IMR-90 (cell line): ENCODE data around the gene ARAP2. TPM values are rescaled to one million over a fixed set of nuclear protein-coding genes. Genes with fewer than 3 reads are reported as not detected.

Source experiments
- ATAC-seq: fragments of 200-7000 bp; cut with Tn5 transposase; 2 replicates; pipeline ENCODE4 v1.9.1; 2020; ENCODE audit warnings: low read depth, mild to moderate bottlenecking, moderate library complexity
- BruUV-seq: library from RNA; stranded (reverse); fragments of 400-500 nt; replicated peaks from 2 replicates; lab custom pipeline; 2021; lab: Mats Ljungman, UMichigan
- CTCF ChIA-PET: fragments of 300-600 bp; formaldehyde crosslinking; extraction: SDS; loops from one replicate; lab custom pipeline; 2021; ENCODE audit warnings: antibody characterized with exemption; lab: Yijun Ruan, JAX
- POLR2A ChIA-PET: fragments of 300-600 bp; sonication (Branson Sonifier 250); formaldehyde crosslinking; loops from one replicate; lab custom pipeline; 2022; ENCODE audit warnings: antibody characterized with exemption; ENCODE audit not compliant: unreplicated experiment; lab: Charles Lee
- DNase-seq: peaks from one replicate; pipeline ENCODE4 v3.0.0; 2013
- H2AFZ ChIP-seq: replicated peaks from 2 replicates; pipeline ENCODE3; 2013; ENCODE audit warnings: low read length, mild to moderate bottlenecking; ENCODE audit not compliant: poor library complexity
- H2AK5ac ChIP-seq: 2 replicates; pipeline ENCODE4 v1.6.1; 2013; ENCODE audit warnings: low read depth, low read length, inconsistent platforms
- H2AK9ac ChIP-seq: replicated peaks from 2 replicates; pipeline ENCODE3; 2013; ENCODE audit warnings: mild to moderate bottlenecking, low read depth, low read length, moderate library complexity; ENCODE audit not compliant: poor library complexity
- H2BK120ac ChIP-seq: 2 replicates; pipeline ENCODE4 v1.6.1; 2013; ENCODE audit warnings: low read depth, low read length, inconsistent platforms
- H2BK15ac ChIP-seq: 3 replicates; pipeline ENCODE4 v1.6.1; 2013; ENCODE audit warnings: low read depth, low read length, inconsistent platforms
- H2BK20ac ChIP-seq: 2 replicates; pipeline ENCODE4 v1.6.1; 2013; ENCODE audit warnings: low read depth, mild to moderate bottlenecking, inconsistent platforms, low read length, moderate library complexity
- H2BK5ac ChIP-seq: 2 replicates; pipeline ENCODE4 v1.6.1; 2013; ENCODE audit warnings: mild to moderate bottlenecking, low read depth, low read length, inconsistent platforms; ENCODE audit not compliant: poor library complexity, severe bottlenecking
- H3K14ac ChIP-seq: replicated peaks from 2 replicates; pipeline ENCODE4 v1.6.1; 2013; ENCODE audit warnings: low read depth, low read length, inconsistent platforms
- H3K18ac ChIP-seq: 2 replicates; pipeline ENCODE4 v1.6.1; 2013; ENCODE audit warnings: low read depth, low read length, control low read depth
- H3K23ac ChIP-seq: 2 replicates; pipeline ENCODE4 v1.6.1; 2013; ENCODE audit warnings: low read depth, low read length, inconsistent platforms
- H3K27ac ChIP-seq: 2 replicates; pipeline ENCODE4 v1.5.1; 2013; ENCODE audit warnings: mild to moderate bottlenecking, control low read depth, low read length; ENCODE audit not compliant: insufficient read depth
- H3K27me3 ChIP-seq: 2 replicates; pipeline ENCODE4 v1.6.1; 2013; ENCODE audit warnings: low read length; ENCODE audit not compliant: control insufficient read depth, insufficient read depth
- H3K36me3 ChIP-seq: 2 replicates; pipeline ENCODE4 v1.6.1; 2013; ENCODE audit warnings: low read length, mixed read lengths; ENCODE audit not compliant: control insufficient read depth, insufficient read depth
- H3K4ac ChIP-seq: 2 replicates; pipeline ENCODE4 v1.6.1; 2013; ENCODE audit warnings: low read depth, low read length, inconsistent platforms
- H3K4me1 ChIP-seq: 2 replicates; pipeline ENCODE4 v1.6.1; 2013; ENCODE audit warnings: low read length, mixed read lengths; ENCODE audit not compliant: control insufficient read depth, insufficient read depth
- H3K4me2 ChIP-seq: 2 replicates; pipeline ENCODE4 v1.6.1; 2013; ENCODE audit warnings: low read depth, mild to moderate bottlenecking, control low read depth, low read length, moderate library complexity
- H3K4me3 ChIP-seq: 2 replicates; pipeline ENCODE4 v1.5.1; 2013; ENCODE audit warnings: low read depth, mild to moderate bottlenecking, control low read depth, low read length, moderate library complexity; ENCODE audit not compliant: insufficient read depth
- H3K56ac ChIP-seq: 2 replicates; pipeline ENCODE4 v1.6.1; 2013; ENCODE audit warnings: low read length, inconsistent platforms; ENCODE audit not compliant: insufficient read depth; ENCODE audit errors: extremely low read depth
- H3K79me1 ChIP-seq, 2 experiments: 2 replicates each; pipeline ENCODE4 v1.6.1; 2013; ENCODE audit warnings: low read length in 2 of 2, inconsistent platforms in 1 of 2, low read depth in 1 of 2
- H3K9ac ChIP-seq: 2 replicates; pipeline ENCODE4 v1.6.1; 2013; ENCODE audit warnings: low read depth, low read length, control low read depth
- H3K9me1 ChIP-seq: 2 replicates; pipeline ENCODE4 v1.6.1; 2013; ENCODE audit warnings: low read length, inconsistent platforms; ENCODE audit not compliant: insufficient read depth
- H3K9me3 ChIP-seq: 2 replicates; pipeline ENCODE4 v1.6.1; 2013; ENCODE audit warnings: low read length; ENCODE audit not compliant: control insufficient read depth, insufficient read depth
- H4K20me1 ChIP-seq: 2 replicates; pipeline ENCODE4 v1.6.1; 2013; ENCODE audit warnings: low read length, inconsistent platforms; ENCODE audit not compliant: insufficient read depth
- H4K5ac ChIP-seq: 2 replicates; pipeline ENCODE4 v1.6.1; 2013; ENCODE audit warnings: mild to moderate bottlenecking, low read depth, low read length, control low read depth
- H4K8ac ChIP-seq, 2 experiments: 2 replicates each; pipeline ENCODE4 v1.6.1; 2013; ENCODE audit warnings: low read depth in 2 of 2, low read length in 2 of 2, control low read depth in 1 of 2, inconsistent platforms in 1 of 2
- H4K91ac ChIP-seq: 2 replicates; pipeline ENCODE4 v1.6.1; 2013; ENCODE audit warnings: low read depth, low read length, inconsistent platforms; ENCODE audit not compliant: insufficient read depth
- CEBPB ChIP-seq: IDR thresholded peaks from 2 replicates; pipeline ENCODE4 v1.6.1; 2012; ENCODE audit warnings: low read depth, low read length, improper control_type of control experiment
- MAFK ChIP-seq: IDR thresholded peaks from 2 replicates; pipeline ENCODE4 v1.6.1; 2012; ENCODE audit warnings: low read depth, low read length, improper control_type of control experiment
- MAZ ChIP-seq: IDR thresholded peaks from 2 replicates; pipeline ENCODE4 v1.6.1; 2012; ENCODE audit warnings: low read depth, mild to moderate bottlenecking, low read length, improper control_type of control experiment, moderate library complexity, borderline replicate concordance
- MXI1 ChIP-seq: IDR thresholded peaks from 2 replicates; pipeline ENCODE4 v1.6.1; 2012; ENCODE audit warnings: low read depth, mild to moderate bottlenecking, low read length, moderate library complexity, borderline replicate concordance
- WGBS, 2 experiments: methylation state at CpG; one replicate each; pipeline versions ENCODE4 v1.1.5 to v1.1.7; 2013; ENCODE audit warnings: missing lambda C conversion rate in 2 of 2; ENCODE audit not compliant: insufficient read length in 1 of 2; ENCODE audit errors: extremely low coverage in 2 of 2; 5-methylcytosine and 5-hydroxymethylcytosine counted together
- dilution Hi-C: fragments of 300-500 bp; cut with HindIII; formaldehyde crosslinking; loops from one replicate; pipeline ENCODE4 v1.14.3; 2018; ENCODE audit warnings: low sequenced_read_pairs; ENCODE audit not compliant: unreplicated experiment
- in situ Hi-C: fragments of 300-500 bp; cut with MboI; formaldehyde crosslinking; loops from 3 replicates; pipeline ENCODE4 v1.14.3; 2019; ENCODE audit warnings: low sequenced_read_pairs, inconsistent platforms, mixed read lengths
- intact Hi-C: fragments of 100-400 bp; cut with micrococcal nuclease; formaldehyde crosslinking; loops from 2 replicates; pipeline ENCODE4 v1.10.0; 2022
- polyA plus RNA-seq, 3 experiments: library from polyadenylated mRNA; depleted of rRNA; stranded (reverse); fragments of >200 nt; gene quantifications; 2 replicates each; pipeline ENCODE4 v1.2.3, GENCODE V29; 2012; ENCODE audit warnings: low replicate concordance in 1 of 3
- total RNA-seq: library from RNA; depleted of rRNA; stranded (reverse); fragments of >200 nt; gene quantifications from 2 replicates; pipeline ENCODE4 v1.2.3, GENCODE V29; 2012
- TF ChIP-seq, protein P1 (sequence below): fragments of 150-350 bp; IDR thresholded peaks from 2 replicates; pipeline ENCODE4 v1.6.1; 2017; ENCODE audit warnings: mild to moderate bottlenecking, antibody characterized with exemption, low read length, low read depth

The ARAP2 gene
- total and polyA plus RNA-seq, 2 of the 4 experiments (the other 2 are of a cell fraction) = 0.32 to 1.8 TPM

DNA sequence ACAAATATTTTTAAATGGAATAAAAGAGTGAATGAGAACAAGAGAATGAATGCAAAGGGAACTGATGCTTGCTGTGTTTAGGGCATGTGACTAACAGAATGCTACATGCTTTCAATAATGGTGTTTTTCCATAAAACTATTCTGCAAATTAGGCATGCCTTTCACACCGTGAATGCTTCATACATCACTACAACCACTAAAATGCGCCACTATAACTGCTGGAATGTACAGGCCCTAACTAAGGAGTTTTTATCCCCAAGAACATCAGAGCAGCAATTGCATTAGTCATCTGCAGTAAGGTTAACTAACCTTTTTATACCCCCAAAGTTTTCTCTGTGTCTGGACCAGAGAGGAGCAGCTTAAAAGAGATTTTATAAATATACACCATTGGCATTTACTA lies 190.4 kb downstream of the ARAP2 start:
- no peak overlapping the region for H3K27ac ChIP-seq
- no peak overlapping the region for H3K4ac ChIP-seq
- H3K9me1 ChIP-seq = no peaks in the 10 kb centered on the region
- DNase-seq (no peak), ATAC-seq (no peak)
- intact Hi-C loops (no loop called here), dilution Hi-C loops (no loop called here), in situ Hi-C loops (no loop called here)
- H3K56ac ChIP-seq = no peak overlapping the region
- H2AFZ ChIP-seq = no peak overlapping the region
- CTCF ChIA-PET = no interaction called here
- TF ChIP-seq MAFK = no peak
- TF ChIP-seq, protein P1, sequence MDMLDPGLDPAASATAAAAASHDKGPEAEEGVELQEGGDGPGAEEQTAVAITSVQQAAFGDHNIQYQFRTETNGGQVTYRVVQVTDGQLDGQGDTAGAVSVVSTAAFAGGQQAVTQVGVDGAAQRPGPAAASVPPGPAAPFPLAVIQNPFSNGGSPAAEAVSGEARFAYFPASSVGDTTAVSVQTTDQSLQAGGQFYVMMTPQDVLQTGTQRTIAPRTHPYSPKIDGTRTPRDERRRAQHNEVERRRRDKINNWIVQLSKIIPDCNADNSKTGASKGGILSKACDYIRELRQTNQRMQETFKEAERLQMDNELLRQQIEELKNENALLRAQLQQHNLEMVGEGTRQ = no peak
- no peak for TF ChIP-seq CEBPB
- TF ChIP-seq MAZ = no peak
- no peak for TF ChIP-seq MXI1
- H4K20me1 ChIP-seq = no peaks in the 10 kb centered on the region
- H3K9ac ChIP-seq = no peak overlapping the region
- H4K8ac ChIP-seq = no peak overlapping the region
- no peaks in the 10 kb centered on the region for H3K79me1 ChIP-seq
- no peaks in the 10 kb centered on the region for H3K27me3 ChIP-seq
- no peak overlapping the region for H2BK120ac ChIP-seq
- no peak overlapping the region for H3K18ac ChIP-seq
- H2BK5ac ChIP-seq = no peak overlapping the region
- no peak overlapping the region for H2AK9ac ChIP-seq
- no peak overlapping the region for H4K5ac ChIP-seq
- no peaks in the 10 kb centered on the region for H3K9me3 ChIP-seq
- no peak overlapping the region for H3K23ac ChIP-seq
- no peak overlapping the region for H2BK20ac ChIP-seq
- H3K14ac ChIP-seq = no peak overlapping the region
- POLR2A ChIA-PET = no interaction called here
- no TSS peak for BruUV-seq
- H4K91ac ChIP-seq = no peak overlapping the region
- 54% methylated on average over 2 of the region's 2 CpGs; no CpG with 5 or more reads in 1 of the 2 experiments for WGBS, 2 experiments
- H3K4me2 ChIP-seq = no peak overlapping the region
- H2AK5ac ChIP-seq = no peak overlapping the region
- no peak overlapping the region for H2BK15ac ChIP-seq
- H3K4me1 ChIP-seq = no peaks in the 10 kb centered on the region
- no peaks in the 10 kb centered on the region for H3K36me3 ChIP-seq
- H3K4me3 ChIP-seq = no peak overlapping the region
